ENCODE results near the gene GPR39. TPM values are rescaled to one million over a fixed set of nuclear protein-coding genes. Genes with fewer than 3 reads are reported as not detected.

The GPR39 gene
- total RNA-seq, 2 experiments from 2014 or later: not detected

DNA sequence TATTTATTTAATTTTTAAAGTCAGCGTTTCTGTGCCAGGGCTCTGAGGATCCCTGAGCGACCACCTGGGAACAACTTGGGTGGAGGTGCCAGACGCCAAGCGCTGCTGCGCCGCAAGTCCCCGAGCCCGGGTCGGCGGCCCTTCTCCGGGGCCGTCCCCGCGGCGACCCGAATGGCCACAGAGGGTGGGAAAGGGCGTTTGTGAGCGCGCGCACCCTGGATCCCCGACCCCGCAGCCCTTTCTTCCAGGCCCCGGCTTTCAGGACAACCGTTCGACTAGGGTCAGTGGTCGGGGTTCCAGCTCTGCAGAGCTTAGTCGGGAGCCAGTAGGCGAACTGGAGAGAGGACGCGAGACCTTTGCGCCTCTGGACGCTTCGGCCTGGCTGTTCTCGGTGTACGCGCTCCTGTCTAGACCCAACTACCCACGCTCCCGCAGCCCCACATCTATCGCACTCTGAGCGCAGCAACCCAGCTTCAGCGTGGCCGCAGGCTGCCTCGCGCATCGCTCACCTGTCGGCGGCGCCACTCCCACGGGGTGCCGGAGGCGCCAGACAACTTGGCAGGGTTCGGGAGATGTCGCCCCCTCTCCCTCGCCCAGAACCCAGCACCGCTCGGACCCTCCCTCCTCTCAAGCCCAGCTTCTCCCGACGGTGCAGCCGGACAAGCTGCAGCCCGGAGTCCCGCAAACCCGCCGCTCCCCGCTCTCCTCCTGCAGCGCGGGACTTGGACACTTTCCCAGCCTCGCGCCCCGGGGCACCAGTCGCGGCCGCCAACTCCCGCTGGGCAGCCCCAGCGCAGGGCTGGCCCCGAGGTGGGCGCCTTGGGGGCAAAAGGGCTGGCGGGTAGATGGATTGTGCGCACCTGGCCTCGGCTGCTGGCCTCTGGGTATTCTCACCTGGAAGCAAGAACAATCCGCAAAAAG is 252.6 kb downstream of the GPR39 start:
- Mint-ChIP-seq H3K4me1 (ENCODE audit: low read depth) (no peaks in the 10 kb centered on the region), H3K36me3 (ENCODE audit: low read depth) (no peaks in the 10 kb centered on the region), H3K27me3 (peaks cover 32% of the 10 kb centered on the region), H3K4me3 (no peak overlapping the region), H3K9me3 (no peaks in the 10 kb centered on the region), H3K27ac (no peak overlapping the region)
- ATAC-seq: no peak
- TF ChIP-seq, protein P1, sequence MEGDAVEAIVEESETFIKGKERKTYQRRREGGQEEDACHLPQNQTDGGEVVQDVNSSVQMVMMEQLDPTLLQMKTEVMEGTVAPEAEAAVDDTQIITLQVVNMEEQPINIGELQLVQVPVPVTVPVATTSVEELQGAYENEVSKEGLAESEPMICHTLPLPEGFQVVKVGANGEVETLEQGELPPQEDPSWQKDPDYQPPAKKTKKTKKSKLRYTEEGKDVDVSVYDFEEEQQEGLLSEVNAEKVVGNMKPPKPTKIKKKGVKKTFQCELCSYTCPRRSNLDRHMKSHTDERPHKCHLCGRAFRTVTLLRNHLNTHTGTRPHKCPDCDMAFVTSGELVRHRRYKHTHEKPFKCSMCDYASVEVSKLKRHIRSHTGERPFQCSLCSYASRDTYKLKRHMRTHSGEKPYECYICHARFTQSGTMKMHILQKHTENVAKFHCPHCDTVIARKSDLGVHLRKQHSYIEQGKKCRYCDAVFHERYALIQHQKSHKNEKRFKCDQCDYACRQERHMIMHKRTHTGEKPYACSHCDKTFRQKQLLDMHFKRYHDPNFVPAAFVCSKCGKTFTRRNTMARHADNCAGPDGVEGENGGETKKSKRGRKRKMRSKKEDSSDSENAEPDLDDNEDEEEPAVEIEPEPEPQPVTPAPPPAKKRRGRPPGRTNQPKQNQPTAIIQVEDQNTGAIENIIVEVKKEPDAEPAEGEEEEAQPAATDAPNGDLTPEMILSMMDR (IDR thresholded peaks at IDR 0.05): no peak
- intact Hi-C loops (cut with micrococcal nuclease): no loop called here
- ChIA-PET CTCF (no interaction called here), POLR2A (no interaction called here)
- DNase-seq: no peak

DNA sequence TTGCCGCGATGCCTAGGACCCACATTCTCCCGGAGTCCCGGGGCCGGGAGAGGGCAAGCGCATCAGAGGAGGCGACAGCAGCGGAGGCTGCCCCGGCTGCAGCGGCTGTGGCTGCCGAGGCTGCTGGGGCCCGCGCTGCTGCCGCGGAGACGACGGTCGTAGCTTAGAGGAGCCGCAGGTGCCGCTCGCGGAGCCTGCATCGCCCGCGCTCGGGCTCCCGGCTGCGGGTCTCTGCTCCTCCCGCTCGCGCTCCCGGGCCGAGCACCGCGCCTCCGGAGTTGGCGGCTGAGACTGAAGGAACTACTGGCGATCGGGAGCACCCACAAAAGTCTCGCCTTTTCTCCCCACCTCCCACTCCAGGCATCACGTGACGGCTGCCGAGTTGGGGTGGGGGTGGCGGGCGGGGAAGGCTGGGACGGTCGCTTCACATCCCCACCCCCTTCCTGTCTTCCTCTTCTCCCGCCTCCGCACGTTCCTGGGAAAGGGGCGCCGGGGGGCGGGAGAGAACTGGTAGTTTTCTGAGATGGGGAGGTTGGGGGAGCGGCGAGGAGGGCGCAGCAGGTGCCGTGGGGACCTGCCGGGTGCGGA is 253.4 kb downstream of the GPR39 start, which contains the start of gene LYPD1:
LYPD1 (minus strand) TSS at position 298 of the 588 bp plus-strand sequence; CDS start at position 25, 273 bp downstream.
- H3K27ac Mint-ChIP-seq: no peak within 1 kb of the TSS
- intact Hi-C loops (cut with micrococcal nuclease): no loop called here
- peaks cover 32% of the 10 kb centered on the region for H3K27me3 Mint-ChIP-seq
- ChIA-PET CTCF (no interaction called here), POLR2A (no interaction called here)
- TF ChIP-seq, protein P1 (IDR thresholded peaks at IDR 0.05): no peak
- no peak for ATAC-seq
- no peaks in the 10 kb centered on the region for H3K9me3 Mint-ChIP-seq
- DNase-seq: no peak
- H3K4me1 Mint-ChIP-seq (ENCODE audit: low read depth): no peaks in the 10 kb centered on the region
- no peak within 1 kb of the TSS for H3K4me3 Mint-ChIP-seq
- H3K36me3 Mint-ChIP-seq (ENCODE audit: low read depth): no peaks in the 10 kb centered on the region

DNA sequence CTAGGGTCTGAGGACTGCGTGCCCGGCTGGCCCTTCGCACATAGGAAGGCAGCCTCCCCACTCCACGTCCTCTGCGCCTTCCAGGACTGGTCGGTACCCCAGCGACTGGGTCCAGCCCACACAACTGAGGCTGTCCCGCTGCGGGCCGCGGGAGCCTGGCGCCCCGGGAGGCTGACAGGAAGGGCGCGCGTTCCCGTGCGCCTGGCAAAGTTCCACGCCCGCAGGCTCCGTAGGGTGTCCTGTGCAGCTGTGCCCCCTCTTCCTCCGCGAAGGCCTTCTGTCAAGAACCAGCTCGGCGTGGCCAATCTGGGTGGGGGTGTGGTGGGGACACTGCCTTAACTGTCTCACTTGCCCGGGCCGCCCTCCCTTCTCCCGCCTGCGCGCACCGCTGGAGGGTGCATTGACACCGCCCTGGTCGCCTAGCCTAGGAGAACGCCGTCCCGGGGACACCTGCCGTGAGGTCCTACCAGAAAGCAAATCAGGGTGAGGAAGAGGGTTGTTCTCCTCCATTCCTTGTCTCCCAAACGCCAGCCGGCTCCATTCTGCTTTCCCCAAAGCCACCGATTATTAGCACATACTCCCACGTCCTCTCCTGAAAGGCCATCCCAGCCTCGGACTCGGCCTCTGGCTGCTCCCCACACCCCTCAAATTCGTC is 254.0 kb downstream of the GPR39 start:
- no peak for ATAC-seq
- no peak overlapping the region for H3K27ac Mint-ChIP-seq

DNA sequence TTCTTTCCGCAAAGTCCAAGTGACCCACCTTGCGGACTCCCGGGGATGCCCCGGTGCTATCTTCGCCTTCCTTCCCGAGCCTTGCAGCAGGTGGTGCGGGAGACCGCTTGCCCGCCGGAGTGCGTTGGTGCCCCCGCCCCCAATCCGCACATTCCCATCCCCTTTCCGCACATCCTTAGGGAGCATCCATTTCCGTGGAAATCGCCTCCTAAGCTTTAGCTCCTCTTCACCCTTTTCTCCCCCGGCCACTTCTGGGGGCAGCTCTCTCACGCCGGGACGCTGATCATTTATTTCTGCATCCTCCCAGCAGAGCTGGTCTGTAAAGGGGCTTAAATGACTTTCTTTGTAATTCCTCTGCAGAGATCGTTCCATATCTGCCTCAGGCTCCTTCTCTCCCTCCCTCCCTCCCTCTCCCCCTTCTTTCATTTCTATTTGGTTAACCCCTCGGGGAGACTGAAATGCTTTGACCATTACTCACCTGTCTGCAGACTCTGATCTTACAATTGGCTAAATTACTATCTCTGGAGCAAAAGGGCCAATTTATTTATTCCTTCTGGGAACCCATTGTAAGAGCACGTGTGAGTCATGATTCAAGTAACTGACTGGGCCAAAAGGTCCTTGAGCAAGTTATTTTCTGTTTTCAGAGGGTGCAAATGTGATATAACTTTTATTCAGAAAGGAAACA is 254.7 kb downstream of the GPR39 start:
- intact Hi-C loops (cut with micrococcal nuclease): no loop called here
- ChIA-PET CTCF (no interaction called here), POLR2A (no interaction called here)
- no peak for ATAC-seq
- H3K27me3 Mint-ChIP-seq: peaks cover 34% of the 10 kb centered on the region
- H3K36me3 Mint-ChIP-seq (ENCODE audit: low read depth): no peaks in the 10 kb centered on the region
- no peak overlapping the region for H3K4me3 Mint-ChIP-seq
- TF ChIP-seq, protein P1 (IDR thresholded peaks at IDR 0.05): no peak
- no peak overlapping the region for H3K27ac Mint-ChIP-seq
- no peaks in the 10 kb centered on the region for H3K9me3 Mint-ChIP-seq
- H3K4me1 Mint-ChIP-seq (ENCODE audit: low read depth): no peaks in the 10 kb centered on the region
- no peak for DNase-seq

More for the DNA sequence above, 254.0 kb downstream of the GPR39 start:
- TF ChIP-seq, protein P1 (IDR thresholded peaks at IDR 0.05): no peak
- DNase-seq: no peak
- POLR2A ChIA-PET: no interaction called here
- CTCF ChIA-PET: no interaction called here
- Mint-ChIP-seq H3K36me3 (ENCODE audit: low read depth) (no peaks in the 10 kb centered on the region), H3K4me3 (no peak overlapping the region), H3K27me3 (peaks cover 32% of the 10 kb centered on the region), H3K9me3 (no peaks in the 10 kb centered on the region), H3K4me1 (ENCODE audit: low read depth) (no peaks in the 10 kb centered on the region)
- intact Hi-C loops (cut with micrococcal nuclease): no loop called here
